Neutrophil (primary cell): Measurements from ENCODE around the gene TWF2.

ENCODE experiments used
- H3K27ac ChIP-seq: fragments of 200-600 bp; sonication (generic); 2 replicates; pipeline ENCODE4 v1.5.1; 2016; ENCODE audit warnings: mild to moderate bottlenecking, moderate library complexity
- H3K27me3 ChIP-seq: fragments of 200-600 bp; sonication (generic); 2 replicates; pipeline ENCODE4 v1.6.0; 2016; ENCODE audit warnings: mild to moderate bottlenecking
- H3K36me3 ChIP-seq: fragments of 200-600 bp; sonication (generic); 2 replicates; pipeline ENCODE4 v1.5.1; 2017
- H3K4me1 ChIP-seq, 2 experiments: fragments of 200-600 bp in 1 of 2; sonication (generic) in 1 of 2; 1 replicate in 1 of 2; 2 replicates in 1 of 2; pipeline versions ENCODE4 v1.5.1 to v1.6.1; 2013 to 2016; ENCODE audit warnings: low read depth in 1 of 2, low read length in 1 of 2, mild to moderate bottlenecking in 1 of 2, moderate library complexity in 1 of 2; ENCODE audit not compliant: control insufficient read depth in 1 of 2, insufficient read depth in 1 of 2
- H3K4me3 ChIP-seq, 2 experiments: fragments of 200-600 bp in 1 of 2; sonication (generic) in 1 of 2; 1 replicate in 1 of 2; 2 replicates in 1 of 2; pipeline ENCODE4 v1.5.1; 2013 to 2016; ENCODE audit warnings: low read depth in 1 of 2, low read length in 1 of 2, mild to moderate bottlenecking in 1 of 2, moderate library complexity in 1 of 2
- H3K9me3 ChIP-seq: fragments of 200-600 bp; sonication (generic); 2 replicates; pipeline ENCODE4 v1.5.1; 2016
- TF ChIP-seq, protein P1 (sequence below): fragments of 200-600 bp; sonication (generic); IDR thresholded peaks from 2 replicates; pipeline ENCODE4 v1.5.1; 2016; ENCODE audit warnings: antibody characterized with exemption

Gene TWF2

DNA sequence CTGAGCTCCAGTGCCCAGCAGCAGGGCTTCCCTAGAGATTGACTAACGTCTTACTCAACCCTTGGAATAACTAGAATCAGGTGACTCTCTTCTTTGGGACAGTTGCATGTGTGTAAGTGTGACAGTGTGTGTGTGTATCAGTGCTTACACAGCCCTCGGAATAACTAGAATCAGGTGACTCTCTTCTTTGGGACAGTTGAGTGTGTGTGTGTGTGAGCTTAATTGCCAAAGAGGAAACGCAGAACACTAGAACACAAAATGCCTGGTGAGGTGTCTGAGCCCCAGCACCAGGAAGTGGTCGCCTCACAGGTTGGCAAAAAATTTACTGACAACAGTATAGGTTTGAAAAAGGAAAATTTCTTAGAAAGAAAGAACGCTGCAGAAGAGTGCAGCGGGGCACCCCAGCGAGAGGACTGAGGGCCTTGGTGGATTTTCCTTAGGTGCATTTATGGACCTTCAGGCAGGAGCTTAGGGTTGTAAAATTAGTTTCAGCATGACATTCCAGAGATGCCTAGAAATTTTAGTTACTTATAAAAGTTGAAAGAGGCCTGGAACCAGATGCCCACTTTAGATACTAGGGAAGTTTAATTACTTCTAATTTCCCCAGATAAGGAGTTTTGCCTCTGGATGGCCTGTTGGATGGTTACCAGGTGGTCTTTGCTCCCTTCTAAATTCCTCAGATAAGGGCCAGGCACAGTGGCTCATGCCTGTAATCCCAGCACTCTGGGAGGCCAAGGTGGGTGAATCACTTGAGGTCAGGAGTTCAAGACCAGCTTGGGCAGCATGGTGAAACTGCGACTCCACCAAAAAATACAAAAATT, 43.2 kb upstream of the TWF2 start:
- Histone ChIP-seq H3K36me3 (no peaks in the 10 kb centered on the region), H3K4me1 (peaks cover 28 to 32% of the 10 kb centered on the region in 2 experiments), H3K27me3 (no peaks in the 10 kb centered on the region), H3K27ac (peak overlapping the region; percentile 18), H3K9me3 (no peaks in the 10 kb centered on the region), H3K4me3 (no peak overlapping the region)
- TF ChIP-seq, protein P1, sequence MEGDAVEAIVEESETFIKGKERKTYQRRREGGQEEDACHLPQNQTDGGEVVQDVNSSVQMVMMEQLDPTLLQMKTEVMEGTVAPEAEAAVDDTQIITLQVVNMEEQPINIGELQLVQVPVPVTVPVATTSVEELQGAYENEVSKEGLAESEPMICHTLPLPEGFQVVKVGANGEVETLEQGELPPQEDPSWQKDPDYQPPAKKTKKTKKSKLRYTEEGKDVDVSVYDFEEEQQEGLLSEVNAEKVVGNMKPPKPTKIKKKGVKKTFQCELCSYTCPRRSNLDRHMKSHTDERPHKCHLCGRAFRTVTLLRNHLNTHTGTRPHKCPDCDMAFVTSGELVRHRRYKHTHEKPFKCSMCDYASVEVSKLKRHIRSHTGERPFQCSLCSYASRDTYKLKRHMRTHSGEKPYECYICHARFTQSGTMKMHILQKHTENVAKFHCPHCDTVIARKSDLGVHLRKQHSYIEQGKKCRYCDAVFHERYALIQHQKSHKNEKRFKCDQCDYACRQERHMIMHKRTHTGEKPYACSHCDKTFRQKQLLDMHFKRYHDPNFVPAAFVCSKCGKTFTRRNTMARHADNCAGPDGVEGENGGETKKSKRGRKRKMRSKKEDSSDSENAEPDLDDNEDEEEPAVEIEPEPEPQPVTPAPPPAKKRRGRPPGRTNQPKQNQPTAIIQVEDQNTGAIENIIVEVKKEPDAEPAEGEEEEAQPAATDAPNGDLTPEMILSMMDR, result no peak

DNA sequence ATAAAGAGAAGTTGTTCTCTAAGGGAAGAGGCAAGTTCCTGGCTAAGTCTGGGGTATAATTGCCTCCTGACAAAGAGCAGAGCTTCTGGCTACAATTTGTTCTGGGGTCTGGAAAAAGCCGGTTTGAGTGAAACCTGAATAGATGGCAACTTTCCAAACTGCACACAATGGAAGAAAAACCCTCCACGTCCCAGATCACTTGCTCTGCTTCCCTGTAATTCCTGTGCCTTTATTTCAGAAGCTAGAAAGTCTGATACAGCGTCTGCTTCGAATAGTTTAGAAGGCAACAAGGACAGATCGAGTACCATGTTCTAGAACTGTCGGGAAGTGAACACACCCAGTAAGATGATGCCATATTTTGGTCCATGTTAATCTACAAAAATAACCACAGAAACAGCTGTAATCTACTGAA, 41.1 kb upstream of the TWF2 start:
- no peak overlapping the region for H3K4me3 ChIP-seq
- peak overlapping the region; percentile 98 for H3K27ac ChIP-seq
- H3K4me1 ChIP-seq, result peaks cover 40 to 43% of the 10 kb centered on the region in 2 experiments
- TF ChIP-seq, protein P1, result no peak
- H3K36me3 ChIP-seq, result no peaks in the 10 kb centered on the region
- H3K27me3 ChIP-seq, result no peaks in the 10 kb centered on the region
- no peaks in the 10 kb centered on the region for H3K9me3 ChIP-seq

DNA sequence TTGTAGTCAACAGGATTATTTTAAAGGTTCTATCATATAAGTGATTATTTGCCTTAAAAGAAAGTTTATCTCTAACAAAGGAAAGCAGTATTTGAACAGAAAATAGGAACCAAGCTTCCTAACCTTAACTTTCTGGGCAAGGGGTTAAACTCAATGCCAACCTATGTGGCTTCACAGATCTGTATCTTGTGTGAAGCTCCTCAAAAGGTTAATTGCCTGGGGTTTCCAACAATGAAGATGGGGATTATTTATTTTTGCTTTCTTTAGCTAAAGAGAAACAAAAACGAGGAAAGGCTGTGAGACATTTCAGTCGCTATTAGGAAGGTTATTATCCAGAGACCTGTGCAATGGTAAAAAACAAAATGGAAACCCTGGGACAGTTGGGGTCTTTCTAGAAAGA, 40.6 kb upstream of the TWF2 start:
- Histone ChIP-seq H3K9me3 (no peaks in the 10 kb centered on the region), H3K27ac (peak overlapping the region; percentile 98), H3K27me3 (no peaks in the 10 kb centered on the region), H3K4me3 (peak overlapping the region in 1 of 2 experiments; percentile 70), H3K4me1 (peaks cover 40 to 43% of the 10 kb centered on the region in 2 experiments), H3K36me3 (peaks cover 4% of the 10 kb centered on the region)
- TF ChIP-seq, protein P1, result no peak

DNA sequence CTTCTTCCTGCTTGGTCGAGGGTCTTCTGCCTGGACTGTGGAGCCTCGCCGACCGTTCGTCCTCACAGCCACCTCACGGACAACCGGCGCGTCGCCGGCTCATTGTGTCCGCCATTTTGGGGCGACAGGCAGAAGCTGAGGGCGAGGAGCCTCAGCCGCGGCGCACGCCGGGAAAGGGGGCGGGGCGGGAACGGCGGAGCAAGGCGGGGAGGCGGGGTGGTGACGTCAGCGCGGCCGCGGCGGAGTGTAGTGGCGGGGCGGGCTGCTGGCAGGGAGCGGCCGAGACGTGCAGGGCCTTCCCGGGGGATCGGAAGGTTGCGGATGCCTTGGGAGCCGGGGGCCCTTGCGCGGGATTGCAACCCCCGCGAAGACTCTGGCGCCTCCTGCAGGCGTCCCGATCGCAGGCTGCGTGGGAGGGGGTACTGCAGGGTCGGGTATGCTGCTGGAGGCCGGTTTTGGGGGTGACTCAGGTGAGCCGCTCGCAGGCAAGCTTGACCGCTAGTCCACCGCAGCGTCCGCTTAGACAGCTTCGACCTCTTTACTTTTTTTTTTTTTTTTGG, 39.6 kb upstream of the TWF2 start, which contains the start of gene WDR82:
TSS of gene WDR82 (minus strand) at position 140 of the 560 bp plus-strand sequence. CDS start 288 bp downstream, outside the sequence.
- H3K4me3 ChIP-seq, result peak within 1 kb of the TSS; percentile 70 to 96
- H3K36me3 ChIP-seq, result peaks cover 4% of the 10 kb centered on the region
- peaks cover 43 to 47% of the 10 kb centered on the region in 2 experiments for H3K4me1 ChIP-seq
- TF ChIP-seq, protein P1, result peak; percentile 47
- no peaks in the 10 kb centered on the region for H3K27me3 ChIP-seq
- peak within 1 kb of the TSS; percentile 98 for H3K27ac ChIP-seq
- H3K9me3 ChIP-seq, result no peaks in the 10 kb centered on the region

DNA sequence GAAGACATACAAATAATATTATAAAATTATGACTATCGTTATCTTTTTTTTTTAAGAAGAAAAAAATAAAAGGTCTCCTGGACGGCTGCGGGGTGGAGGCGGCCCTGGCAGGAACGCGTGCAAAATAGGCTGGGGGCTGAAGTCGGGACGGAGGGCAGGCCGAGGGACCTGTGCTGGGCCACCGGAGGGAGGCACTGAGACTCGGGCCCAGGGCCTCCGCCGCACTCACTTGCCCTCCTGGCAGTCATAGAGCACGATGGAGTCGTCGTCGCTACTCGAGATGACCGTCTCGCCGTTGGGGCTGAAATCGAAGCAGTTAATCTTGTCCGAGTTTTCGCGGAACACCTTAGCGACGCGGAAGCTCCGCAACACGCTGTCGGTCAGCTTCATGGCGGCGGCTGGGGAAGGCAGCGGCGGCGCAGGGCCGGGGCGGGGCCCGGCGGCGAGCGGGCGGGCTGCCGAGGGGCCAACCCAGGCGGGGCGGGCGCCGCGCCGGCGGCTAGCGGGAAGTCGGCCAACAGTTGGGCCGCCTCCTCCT, 39.1 kb upstream of the TWF2 start:
- TF ChIP-seq, protein P1, result no peak
- H3K27me3 ChIP-seq, result no peaks in the 10 kb centered on the region
- peaks cover 43 to 49% of the 10 kb centered on the region in 2 experiments for H3K4me1 ChIP-seq
- peaks cover 6% of the 10 kb centered on the region for H3K36me3 ChIP-seq
- peak overlapping the region; percentile 98 for H3K27ac ChIP-seq
- H3K9me3 ChIP-seq, result no peaks in the 10 kb centered on the region
- H3K4me3 ChIP-seq, result peak overlapping the region; percentile 70 to 96
